Omental fat pad (tissue), 4 donors: ENCODE results near the gene AHCTF1. TPM values are rescaled to one million over a fixed set of nuclear protein-coding genes. Genes with fewer than 3 reads are reported as not detected.

ENCODE experiments used
- ATAC-seq: fragments of 150-250 bp; one replicate; pipeline ENCODE4 v1.9.1; 2016; ENCODE audit warnings: mild to moderate bottlenecking, moderate library complexity; ENCODE audit not compliant: low FRiP score
- DNase-seq: peaks from one replicate; pipeline ENCODE4 v3.0.0-alpha.2; 2019; ENCODE audit warnings: low spot score
- CTCF ChIP-seq, 3 donors: fragments of 450-650 bp; IDR thresholded peaks; one replicate each; pipeline ENCODE4 v1.5.1; 2016 to 2017; ENCODE audit warnings: antibody characterized with exemption in 3 of 3, mild to moderate bottlenecking in 3 of 3, moderate library complexity in 2 of 3
- total RNA-seq, 4 donors: library from RNA; depleted of rRNA; stranded (reverse); fragments of >200 nt; gene quantifications; one replicate each; pipeline ENCODE4 v1.1.0, GENCODE V29; 2016

The AHCTF1 gene
- total RNA-seq, 4 donors from 2014 or later: 39.6 to 59.0 (median 48.5) TPM

DNA sequence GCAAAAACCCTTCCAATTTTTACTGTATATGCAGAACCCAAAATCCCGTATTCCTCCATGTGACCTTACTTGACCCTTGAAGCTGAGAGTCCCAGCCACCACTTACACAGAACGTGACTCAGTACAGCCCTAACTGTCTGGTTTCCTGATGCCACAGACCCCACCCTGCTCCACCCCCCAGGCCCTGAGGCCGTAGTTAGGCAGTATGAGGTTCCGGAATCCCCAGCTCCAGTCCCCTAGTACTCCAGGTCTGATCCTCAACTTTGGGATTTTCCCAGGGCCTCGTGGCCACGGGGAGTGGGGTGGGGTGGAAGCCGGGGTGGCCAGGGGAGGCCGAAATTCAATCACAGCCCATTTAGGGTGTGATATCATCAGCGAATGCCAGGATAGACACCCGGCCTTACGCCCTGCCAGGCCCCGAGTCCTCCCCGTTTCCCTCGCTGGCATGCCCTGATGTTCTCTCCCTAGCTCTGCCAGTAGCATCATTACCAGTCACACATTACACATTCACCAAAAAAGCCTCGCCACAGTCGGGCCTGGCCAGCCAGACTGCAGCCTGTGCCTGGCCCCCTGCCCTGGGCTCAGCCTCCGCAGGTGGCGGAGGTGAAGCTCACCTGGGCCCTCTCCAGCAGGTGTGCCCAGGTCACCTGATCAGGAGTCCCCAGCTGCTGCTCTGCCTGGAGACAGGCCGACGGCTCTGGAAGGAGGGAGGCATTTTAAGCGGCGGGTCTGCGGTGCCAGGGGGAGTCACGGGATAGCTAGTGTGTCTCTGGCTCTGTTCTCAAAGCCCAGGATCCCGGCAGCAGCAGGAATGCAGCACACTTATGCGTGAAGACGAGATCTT, 136.7 kb downstream of the AHCTF1 start:
- DNase-seq: no peak
- no peak for TF ChIP-seq CTCF (IDR thresholded peaks at IDR 0.05)
- ATAC-seq: no peak

DNA sequence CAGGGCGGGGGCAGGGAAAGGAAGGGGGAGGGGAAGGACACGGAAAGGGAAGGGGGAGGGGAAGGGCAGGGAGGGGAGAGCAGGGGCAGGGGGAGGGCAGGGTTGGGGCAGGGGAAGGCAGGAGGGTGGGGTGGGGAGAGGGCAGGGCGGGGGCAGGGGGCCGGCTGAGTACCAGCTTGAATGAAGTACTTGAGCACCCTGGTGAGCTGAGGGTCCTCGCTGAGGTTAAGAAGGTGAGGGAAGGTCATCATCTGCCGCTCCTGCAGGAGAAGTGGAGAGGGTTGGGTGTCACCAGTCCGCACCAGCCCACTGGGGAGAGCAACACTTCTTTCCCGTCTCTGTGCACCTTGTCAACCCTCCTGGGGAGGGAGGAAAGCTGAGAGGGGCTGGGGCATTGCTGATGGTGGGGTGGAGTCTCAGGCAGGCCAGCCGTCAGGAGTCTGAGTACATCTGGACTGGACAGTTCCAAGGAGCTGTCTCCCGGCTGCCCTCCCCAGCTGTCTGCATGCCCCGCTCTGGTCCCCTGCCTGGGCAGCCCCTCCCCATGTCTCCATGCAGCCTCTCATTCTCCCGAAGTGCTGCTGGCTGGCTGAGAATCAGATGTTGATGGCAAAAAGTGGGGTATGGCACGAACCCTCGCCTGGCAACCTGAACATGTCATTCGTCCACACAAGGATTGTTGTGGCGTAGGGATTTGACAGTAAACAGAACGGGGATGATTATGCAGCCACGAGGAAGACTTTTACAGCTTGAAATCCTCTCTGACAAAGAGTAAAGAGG, 137.5 kb downstream of the AHCTF1 start:
- ATAC-seq: no peak
- no peak for DNase-seq

DNA sequence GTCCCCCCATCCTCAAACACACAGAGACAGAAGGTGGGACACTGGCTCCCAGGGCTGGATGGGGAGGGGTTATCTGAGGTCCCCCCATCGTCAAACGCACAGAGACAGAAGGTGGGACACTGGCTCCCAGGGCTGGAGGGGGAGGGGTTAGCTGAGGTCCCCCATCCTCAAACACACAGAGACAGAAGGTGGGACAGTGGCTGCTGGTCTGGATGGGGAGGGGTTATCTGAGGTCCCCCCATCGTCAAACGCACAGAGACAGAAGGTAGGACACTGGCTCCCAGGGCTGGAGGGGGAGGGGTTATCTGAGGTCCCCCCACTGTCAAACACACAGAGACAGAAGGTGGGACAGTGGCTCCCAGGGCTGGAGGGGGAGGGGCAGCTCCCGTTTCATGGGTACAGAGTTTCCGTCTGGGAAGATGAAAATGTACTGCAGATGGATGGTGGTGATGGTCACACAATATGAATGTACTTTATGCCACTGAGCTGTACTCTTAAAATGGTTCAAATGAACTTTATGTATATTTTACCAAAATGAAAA, 138.3 kb downstream of the AHCTF1 start:
- no peak for ATAC-seq
- no peak for TF ChIP-seq CTCF (IDR thresholded peaks at IDR 0.05)

More for the DNA sequence above, 137.5 kb downstream of the AHCTF1 start:
- no peak for TF ChIP-seq CTCF (IDR thresholded peaks at IDR 0.05)

DNA sequence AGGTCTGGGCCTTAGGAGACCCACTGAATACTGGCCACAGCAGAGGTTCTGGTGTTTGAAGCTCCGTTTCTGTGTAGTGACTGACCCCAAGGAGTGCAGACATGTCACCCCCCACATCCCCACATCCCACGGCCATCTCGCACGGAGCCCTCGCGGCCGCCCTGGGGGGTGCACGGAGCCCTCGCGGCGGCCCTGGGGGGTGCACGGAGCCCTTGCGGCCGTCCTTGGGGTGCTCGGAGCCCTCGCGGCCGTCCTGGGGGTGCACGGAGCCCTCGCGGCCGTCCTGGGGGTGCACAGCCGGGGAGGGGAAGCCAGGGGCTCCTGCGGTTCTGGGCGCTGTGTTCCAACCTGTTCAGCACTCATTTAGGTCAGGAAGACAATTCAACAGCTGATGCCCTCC, 139.1 kb downstream of the AHCTF1 start:
- TF ChIP-seq CTCF (IDR thresholded peaks at IDR 0.05): no peak
- DNase-seq (no peak), ATAC-seq (no peak)

More for the DNA sequence above, 138.3 kb downstream of the AHCTF1 start:
- no peak for DNase-seq

DNA sequence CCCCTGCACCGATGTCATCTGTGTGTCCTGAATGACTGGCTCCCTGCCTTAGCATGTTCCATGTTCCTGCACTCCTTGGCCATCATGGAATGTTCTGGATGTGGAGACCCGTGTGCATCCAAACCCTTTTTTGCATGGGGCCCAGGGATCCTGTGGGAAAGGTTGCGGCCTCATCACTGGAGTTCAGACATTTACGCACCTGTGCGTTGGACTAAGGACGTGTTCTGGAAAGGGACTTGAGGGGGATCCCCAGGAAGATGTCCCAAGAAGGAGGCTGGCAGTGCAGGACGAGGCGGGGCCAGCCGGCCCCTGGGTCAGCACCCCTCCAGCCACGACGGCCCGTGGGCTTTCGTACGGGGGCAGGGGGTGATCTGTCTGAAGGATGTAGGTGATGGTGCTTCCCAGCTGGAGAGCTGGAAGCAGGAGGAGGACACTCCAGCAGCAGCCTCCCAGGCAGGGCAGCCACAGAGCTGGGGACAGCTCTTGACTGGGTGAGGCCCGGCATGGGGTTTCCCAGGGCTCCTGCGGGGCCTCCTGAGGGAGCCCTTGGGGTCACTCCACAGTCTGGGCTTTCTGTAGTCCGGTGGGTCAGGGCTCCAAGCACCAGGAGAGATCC, 140.3 kb downstream of the AHCTF1 start:
- DNase-seq: no peak
- no peak for TF ChIP-seq CTCF (IDR thresholded peaks at IDR 0.05)
- ATAC-seq: no peak

DNA sequence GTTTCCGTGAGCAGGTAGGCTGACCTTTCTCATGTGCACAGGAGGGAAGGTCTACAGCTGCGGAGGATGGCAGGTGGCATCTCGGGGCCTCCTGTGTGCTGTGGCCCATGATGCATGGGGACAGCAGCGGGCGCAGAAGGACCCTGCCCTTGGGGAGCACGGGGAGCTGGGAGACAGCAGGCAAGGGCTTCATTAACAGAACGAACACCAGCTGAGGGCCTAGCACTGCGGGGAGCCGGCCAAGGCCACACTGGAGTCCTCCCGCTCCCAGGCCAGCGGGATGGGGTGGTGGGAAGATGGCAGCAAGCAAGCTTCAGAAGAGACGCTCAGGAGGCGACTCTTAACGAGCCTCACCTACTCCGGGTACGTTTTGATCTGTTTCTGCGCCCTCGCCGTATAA, 140.9 kb downstream of the AHCTF1 start:
- ATAC-seq (no peak), DNase-seq (no peak)
- TF ChIP-seq CTCF (IDR thresholded peaks at IDR 0.05): no peak
